Stimulated activated CD8-positive, alpha-beta memory T cell treated with anti-CD3 and anti-CD28 coated beads, Interleukin-2, amount 100 ng/mL, for 1 hour (primary cell): ENCODE measurements around the gene SUCNR1.
"Not testable (repeated sequence)": the region's sequence is repeated elsewhere in the genome, so short reads cannot be mapped to it uniquely, and the experiment has no call there.

ENCODE experiments used
- DNase-seq, 2 donors: peaks; one replicate each; pipeline ENCODE4 v3.0.0-alpha.2; 2020; ENCODE audit warnings: low read depth in 2 of 2

Gene SUCNR1

DNA sequence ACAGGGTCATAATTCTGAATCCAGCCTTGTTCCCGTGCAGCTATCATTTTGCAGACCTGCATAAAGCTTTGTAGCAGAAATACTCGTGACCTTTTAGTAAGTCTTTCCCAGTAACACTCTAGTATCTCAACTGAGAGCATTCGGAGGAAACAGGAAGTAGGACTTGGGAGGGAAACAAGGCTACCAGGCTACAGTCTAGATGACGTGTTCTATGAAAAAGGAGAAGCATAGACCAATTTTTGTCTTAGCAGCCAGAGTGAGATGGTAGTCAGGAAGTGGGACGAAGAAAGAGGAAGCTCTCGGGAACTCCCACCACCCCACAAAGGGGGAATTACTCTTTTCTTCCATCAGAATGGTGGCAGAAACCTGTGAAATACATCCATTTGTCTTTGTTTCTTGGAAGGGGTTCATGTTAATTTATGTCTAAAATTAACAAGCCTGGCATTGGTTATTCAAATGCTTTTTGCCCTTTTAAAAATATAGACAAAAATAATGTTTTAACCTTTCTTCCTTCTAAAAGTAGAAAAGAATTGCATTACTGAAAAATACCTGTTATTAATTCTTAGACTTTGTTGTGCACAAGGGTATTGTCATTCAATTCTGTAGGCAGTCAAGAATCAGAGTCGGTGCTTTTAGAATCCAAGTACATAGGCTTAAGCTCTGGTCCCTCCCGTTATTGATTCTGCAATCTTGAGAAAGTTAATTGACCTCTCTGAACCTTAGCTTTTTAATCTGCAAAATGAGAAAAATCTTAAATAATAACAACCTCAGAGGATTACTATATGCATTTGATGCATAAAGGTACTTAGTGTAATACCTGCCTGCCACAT lies 1.6 kb upstream of the SUCNR1 start:
- DNase-seq, result no peak

DNA sequence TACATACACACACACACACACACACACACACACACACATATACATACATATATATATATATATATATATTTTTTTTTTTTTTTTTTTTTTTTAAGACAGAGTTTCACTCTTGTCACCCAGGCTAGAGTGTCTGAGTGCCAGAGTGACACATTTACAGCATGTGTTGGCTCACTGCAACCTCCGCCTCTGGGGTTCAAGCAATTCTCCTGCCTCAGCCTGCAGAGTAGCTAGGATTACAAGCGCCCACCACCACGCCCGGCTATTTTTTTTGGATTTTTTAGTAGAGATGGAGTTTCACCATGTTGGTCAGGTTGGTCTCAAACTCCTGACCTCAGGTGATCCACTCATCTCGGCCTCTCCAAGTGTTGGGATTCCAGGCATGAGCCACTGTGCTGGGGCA lies 636 bp downstream of the SUCNR1 start:
- not testable (repeated sequence) for DNase-seq

DNA sequence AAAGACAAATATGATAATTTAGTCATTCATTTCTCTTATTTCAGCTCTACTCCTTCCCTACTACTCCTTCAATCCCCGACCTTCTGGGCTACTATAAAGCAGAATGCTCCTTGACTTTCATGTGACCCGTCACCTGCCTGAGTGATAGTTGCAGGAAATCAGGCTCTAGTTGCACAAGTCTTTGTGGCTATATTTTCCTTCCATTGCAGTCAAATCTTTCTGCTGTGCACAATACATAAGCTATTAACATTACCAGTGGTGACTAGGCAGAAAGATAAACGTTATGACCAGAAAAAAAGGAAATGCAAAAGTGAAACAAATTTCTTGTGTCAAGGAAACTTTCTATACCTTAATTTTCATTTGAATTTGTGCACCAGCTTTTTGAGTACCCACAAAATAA lies 2.3 kb downstream of the SUCNR1 start:
- DNase-seq, result no peak

DNA sequence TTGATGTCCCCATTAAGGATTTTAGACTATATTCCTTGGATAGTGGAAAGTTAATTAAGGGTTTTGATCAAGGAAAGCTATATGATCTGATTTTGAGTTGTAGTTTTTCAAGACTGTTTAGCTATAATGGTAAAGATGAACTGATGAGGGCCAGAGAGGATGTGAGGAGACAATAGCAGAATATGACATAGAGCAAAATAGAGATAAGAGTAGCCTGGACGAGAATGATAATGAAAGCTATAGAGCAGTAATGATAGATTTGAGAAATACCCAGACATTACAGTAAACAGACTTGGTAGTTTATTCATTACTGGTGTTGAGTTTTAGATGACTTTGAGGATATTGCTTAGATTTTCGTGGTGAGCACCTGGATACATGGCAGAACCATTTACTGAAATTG lies 3.8 kb downstream of the SUCNR1 start:
- DNase-seq, result no peak

DNA sequence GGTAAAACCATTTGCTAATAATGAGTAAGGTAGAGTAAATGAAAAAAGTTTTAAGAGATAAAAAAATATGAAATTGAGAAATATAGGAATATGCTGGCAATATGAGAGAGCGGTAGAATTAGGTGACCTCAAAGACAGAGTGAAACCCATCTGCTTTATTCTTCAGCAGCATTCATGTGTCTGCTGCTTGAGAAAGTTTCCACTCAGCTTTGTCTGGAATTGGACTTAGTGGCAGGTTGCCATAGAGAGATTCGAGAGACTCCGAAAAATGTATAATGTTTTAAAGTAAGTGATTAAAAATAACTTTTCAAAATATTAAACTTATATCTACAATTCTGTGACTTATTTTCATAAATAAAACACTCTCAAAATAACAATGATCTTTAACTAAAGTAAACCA lies 5.0 kb downstream of the SUCNR1 start:
- no peak for DNase-seq

DNA sequence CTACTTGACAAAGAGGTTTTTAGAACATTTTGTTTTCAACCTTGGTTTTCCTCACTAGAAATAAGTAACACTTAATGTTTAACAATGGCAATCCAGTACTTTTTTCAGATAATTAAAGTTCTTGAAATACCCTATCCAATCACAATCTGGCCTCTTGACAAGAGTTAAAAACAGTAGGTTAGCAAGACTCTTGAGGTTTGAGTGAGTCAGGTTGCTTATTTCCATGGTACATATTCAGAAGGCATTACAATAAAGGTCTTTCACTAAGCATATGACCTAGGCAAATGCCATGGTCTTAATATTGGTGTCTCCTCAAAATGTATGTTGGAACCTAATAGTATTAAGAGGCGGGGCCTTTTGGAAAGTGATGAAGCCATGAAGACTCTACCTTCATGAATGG lies 5.6 kb downstream of the SUCNR1 start:
- no peak for DNase-seq

DNA sequence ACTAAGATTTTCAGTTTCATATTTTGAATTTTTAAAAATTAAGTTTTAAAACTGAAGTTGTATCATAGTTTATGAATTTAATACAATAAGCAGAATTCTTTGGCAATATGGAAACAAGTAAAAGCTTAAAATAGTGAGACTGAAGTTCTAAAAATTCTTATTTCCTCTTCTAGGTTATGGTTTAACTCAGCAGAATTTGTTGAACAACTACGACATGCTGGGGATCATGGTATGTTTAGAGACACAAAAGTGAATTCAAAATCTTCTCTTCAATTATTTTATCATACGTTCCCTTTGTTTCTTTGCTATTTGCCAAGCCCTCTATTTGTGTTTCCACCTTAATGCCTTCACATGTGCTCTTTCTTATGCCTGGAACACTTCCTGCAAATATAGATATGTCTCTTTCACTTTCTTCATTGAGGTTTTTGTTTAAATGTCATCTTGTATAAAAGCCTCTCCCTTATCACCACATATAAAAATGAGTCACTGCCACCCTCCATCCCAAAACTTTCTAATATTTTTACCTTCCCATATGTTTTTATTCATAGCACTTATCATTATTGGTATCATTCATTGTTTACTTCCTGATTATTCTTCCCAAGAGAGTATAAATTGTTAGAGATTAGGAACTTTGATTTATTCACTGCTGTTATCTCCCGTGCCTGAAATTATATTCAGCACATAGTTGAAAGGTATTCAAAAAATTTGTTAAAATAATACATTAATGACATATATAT lies 6.4 kb downstream of the SUCNR1 start:
- no peak for DNase-seq

DNA sequence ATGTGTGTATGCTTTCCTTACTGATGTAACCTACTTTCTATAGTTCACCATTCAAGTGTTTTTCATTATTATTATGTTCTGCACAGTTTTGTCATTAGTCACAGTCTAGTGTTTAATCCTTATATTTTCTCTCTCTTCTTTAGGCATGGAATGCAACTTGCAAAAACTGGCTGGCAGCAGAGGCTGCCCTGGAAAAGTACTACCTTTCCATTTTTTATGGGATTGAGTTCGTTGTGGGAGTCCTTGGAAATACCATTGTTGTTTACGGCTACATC lies 6.9 kb downstream of the SUCNR1 start:
- no peak for DNase-seq

DNA sequence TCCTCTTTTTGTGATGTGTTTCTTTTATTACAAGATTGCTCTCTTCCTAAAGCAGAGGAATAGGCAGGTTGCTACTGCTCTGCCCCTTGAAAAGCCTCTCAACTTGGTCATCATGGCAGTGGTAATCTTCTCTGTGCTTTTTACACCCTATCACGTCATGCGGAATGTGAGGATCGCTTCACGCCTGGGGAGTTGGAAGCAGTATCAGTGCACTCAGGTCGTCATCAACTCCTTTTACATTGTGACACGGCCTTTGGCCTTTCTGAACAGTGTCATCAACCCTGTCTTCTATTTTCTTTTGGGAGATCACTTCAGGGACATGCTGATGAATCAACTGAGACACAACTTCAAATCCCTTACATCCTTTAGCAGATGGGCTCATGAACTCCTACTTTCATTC lies 7.7 kb downstream of the SUCNR1 start:
- DNase-seq, result no peak

DNA sequence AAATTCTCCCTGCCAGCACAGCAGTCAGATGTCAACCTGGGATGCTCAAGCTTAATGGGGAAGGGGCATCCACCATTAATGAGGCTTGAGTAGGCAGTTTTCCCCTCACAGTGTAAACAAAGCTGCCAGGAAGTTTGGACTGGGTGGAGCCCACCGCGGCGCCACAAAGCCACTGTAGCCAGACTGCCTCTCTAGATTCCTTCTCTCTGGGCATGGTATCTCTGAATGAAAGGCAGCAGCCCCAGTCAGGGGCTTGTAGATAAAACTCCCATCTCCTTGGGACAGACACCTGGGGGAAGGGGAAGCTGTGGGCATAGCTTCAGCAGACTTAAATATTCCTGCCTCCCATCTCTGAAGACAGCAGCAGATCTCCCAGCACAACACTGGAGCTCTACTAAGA lies 12.0 kb downstream of the SUCNR1 start:
- not testable (repeated sequence) for DNase-seq

DNA sequence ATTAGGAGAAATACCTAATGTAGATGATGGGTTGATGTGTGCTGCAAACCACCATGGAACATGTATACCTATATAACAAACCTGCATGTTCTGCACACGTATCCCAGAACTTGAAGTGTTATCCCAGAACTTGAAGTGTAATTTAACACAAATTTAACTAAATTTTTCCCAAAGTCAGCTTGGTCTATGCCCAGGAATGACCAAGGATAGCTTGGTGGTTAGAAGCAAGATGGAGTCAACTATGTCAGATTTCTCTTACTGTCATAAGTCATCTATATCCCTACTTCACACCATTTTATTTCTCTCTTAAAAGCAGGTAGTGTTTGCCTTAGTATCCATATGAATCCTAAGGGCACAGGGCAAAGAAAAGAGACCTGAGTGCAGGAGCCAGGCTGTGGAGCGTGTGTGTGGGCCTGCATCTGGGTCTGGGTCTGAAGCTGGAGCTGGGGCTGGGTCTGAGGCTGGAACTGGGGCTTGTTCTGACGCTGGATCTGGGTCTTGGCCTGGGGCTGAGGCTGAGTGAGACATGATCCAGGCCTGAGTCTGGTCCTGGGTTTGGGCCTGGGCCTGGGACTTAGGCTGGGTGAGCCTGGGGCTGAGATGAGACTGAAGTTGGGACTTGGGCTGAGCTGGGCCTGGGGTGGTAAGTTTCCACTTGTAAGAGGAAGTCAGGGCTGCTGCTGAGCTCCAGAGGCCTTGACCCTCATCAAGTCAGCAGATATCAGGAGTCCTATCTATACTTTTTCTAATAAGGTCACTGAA lies 14.2 kb downstream of the SUCNR1 start:
- DNase-seq, result not testable (repeated sequence)

DNA sequence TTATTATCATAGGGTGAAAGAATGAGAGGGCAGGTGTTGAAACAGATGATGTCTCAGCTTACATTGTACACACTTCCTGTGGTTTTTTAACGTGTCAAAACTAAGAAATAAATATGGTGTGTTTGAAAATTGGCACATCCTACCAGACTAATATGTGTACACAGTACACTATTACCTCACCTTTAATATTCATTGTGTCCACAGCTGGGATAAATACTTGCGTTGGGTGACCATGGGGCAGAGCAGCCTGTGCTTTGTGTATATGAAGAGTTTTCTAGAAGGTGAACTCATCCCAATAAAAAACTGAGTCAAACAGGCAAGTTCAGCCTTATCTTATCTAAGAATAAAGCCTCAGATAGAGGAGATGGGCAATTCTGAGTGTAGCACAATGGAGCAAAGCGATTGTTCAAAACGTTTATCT lies 17.3 kb downstream of the SUCNR1 start:
- DNase-seq, result no peak

DNA sequence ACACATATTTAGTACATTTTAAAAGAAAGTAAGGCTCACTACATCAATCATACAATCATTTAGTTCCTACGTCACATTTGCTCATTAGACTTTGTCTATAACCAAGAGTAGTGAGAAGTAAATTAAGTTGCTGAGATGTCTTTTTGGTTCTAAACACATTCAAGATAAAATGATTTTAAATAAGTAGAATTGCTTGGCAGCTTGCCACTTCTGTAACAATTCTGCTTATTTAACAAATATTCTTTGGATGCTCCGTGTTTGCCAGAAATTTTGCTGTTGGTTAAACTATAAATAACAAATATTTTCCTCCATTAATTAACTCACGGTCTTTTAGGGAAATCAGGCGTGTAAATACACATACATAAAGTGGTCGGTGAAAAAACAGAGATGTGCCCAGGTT lies 18.3 kb downstream of the SUCNR1 start:
- DNase-seq, result no peak

DNA sequence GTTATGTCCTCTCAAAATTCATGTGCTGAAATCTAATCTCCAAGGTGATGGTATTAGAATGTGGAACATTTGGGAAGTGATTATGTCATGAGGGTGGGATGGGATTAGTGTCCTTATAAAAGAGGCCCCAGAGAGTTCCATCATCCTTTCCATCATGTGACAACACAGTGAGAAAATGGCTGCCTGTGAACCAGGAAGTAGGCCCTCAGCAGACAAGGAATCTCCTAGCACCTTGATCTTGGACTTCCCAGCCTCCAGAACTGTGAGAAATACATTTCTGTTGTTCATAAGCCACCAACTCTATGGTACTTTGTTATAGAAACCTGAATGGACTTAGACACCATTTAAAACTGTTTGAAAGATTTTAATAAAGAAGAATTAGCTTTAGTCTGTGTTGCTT lies 20.8 kb downstream of the SUCNR1 start:
- no peak for DNase-seq

DNA sequence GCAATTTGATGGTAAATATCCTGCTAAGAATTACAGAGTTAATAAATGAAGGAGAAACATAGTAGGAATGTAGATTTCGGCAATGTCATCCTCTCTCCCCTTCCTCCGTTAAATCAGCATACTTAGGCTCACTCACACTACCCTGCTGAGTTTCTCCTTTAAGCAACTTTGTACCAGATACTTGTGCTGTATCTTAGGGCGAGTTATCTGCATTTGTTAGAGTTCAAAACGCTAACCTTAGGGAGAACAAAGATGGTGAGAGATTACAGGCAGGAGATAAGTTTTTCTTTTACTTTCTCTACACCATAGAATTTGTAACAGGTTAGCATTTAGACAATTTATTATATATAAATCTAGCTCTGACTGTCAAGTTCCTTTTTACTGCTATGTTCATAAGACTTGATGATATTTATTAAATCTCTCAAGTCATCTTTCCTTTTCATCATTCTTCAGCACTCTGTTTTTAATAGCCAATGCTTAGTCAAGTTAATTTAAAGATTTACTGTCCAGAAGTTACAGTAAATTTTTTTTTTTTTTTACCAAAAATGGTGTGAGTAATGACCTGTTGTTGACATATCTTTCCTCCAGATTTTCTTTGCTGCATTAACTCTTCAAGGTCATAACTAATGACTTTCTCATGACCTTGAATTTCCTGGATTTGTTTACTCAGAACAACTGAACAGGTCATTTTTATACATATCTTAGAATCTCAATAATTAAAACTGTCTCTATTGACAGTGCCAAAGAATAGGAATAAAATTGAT lies 22.2 kb downstream of the SUCNR1 start:
- DNase-seq, result no peak

DNA sequence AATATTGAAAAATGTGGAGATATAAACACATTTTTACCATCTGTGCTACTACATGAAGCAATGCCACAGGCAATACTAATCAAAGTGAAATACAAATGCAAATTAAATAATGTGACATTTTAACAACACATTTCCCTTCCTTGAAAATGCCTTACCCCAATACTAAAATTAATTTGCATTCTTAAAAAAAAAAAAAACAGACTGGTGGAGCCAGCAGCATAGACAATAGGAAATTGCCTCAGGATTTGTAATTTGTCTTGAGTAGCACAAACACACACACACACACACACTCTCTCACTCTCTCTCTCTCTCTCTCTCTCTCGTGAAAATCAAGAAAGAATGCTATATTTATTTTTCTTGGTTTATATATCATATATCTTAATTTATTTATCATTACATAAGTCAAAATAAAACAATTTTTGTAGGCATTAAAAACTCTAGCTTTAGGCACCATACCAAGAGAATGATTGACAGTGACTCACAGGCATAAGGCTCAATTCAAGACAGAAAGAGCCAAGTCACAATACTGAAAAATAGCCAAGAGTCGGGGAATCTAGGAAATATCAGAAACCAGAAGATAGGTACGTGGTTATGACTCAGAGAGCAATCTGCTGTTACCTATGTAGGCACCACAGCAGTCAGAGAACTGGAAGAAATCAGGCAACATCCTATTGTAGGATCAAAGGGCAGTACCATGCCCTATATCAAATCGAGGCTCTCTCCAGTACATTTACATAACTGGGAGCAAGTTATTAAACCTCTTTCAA lies 23.0 kb downstream of the SUCNR1 start:
- DNase-seq, result no peak

DNA sequence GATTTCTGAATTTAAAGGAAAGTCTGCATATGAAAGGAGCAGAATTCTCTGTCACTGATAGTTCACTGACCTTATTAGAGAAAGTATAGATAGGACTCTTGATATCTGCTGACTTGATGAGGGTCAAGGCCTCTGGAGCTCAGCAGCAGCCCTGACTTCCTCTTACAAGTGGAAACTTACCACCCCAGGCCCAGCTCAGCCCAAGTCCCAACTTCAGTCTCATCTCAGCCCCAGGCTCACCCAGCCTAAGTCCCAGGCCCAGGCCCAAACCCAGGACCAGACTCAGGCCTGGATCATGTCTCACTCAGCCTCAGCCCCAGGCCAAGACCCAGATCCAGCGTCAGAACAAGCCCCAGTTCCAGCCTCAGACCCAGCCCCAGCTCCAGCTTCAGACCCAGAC lies 24.7 kb downstream of the SUCNR1 start:
- DNase-seq, result not testable (repeated sequence)

DNA sequence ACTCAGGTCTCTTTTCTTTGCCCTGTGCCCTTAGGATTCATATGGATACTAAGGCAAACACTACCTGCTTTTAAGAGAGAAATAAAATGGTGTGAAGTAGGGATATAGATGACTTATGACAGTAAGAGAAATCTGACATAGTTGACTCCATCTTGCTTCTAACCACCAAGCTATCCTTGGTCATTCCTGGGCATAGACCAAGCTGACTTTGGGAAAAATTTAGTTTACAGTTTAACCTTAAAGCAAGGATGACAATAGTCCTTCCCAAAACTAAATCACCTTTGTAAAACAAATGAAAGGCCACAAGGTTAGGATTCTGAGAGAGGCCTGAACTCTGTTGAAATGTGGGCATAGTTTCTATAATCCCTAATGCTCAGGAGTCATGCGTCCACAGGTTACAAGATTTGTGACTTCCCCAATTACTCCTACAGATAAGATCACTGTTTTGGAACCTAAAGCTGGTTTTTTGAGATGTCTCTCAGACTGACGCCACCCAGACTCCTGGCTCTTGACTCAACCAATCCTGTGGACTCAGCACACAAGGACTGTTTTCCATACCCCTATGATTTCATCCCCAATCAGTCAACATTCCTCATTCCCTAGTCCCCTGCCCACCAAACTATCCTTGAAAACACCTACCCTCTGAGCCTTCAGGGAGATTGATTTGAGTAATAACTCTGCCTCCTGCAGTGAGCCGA lies 25.3 kb downstream of the SUCNR1 start:
- DNase-seq, result not testable (repeated sequence)

DNA sequence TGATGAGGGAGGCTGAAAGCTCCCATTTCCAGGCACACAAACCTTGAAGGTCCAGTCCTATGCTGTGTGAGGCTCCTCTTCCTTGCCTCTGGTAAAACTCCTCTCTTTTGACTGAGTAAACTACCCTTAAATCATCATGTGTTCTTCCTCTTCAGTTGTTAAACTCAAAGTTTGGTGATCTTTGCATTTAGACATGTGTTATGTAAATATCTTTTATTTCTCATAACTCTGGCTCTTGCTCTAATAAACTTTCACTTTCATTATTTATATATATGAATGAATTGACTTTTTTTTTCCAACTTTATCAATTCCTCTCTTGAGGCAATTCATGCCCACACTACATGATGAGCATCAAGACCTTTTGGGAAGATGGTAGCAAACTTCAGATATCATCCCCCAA lies 26.6 kb downstream of the SUCNR1 start:
- DNase-seq, result no peak

DNA sequence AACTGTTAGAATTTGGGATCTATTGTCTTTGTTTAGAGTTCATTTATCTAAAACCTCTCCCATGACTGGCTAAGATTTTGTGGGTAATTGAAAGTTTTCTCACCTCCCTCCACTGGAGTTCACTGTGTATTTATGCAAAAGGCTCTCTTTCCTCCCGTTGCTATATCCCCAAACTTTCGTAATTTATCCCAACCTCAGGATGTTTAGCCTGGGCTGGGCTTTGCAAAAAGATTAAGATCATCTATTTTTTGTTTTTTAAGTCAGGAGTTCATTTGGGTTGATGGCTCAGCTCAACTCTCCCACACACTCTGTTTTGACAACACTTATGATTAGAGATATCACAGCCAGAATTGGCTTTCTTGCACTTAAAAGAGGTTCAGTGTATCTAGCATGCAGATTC lies 27.0 kb downstream of the SUCNR1 start:
- no peak for DNase-seq
